ENCODE data around the gene EDIL3. TPM values are rescaled to one million over a fixed set of nuclear protein-coding genes. Genes with fewer than 3 reads are reported as not detected.

EDIL3 gene
- total RNA-seq, 6 donors from 2014 or later = 14.7 to 40.1 (median 17.7) TPM

- no peaks in the 10 kb centered on the region for H3K9me3 ChIP-seq
- no peak for TF ChIP-seq CTCF (IDR thresholded peaks at IDR 0.05)
- TF ChIP-seq EP300 (IDR thresholded peaks at IDR 0.05) = no peak
- H3K36me3 ChIP-seq = no peaks in the 10 kb centered on the region
- no peaks in the 10 kb centered on the region for H3K4me1 ChIP-seq
- H3K27me3 ChIP-seq = no peaks in the 10 kb centered on the region
- ATAC-seq (ENCODE audit: low FRiP score in 2 of 2) (peak in 1 of 2 donors; percentile 47), DNase-seq (no peak)
- 39 to 51% methylated on average over 4 of the region's 4 CpGs for WGBS, 2 donors
- no peak overlapping the region for H3K27ac ChIP-seq
- H3K4me3 ChIP-seq = no peak overlapping the region
Measured at GRCh38 chr5:83919071-83920041, 465.3 kb downstream of the EDIL3 start.

GRCh38 chr5:83917261-83917908, 467.3 kb downstream of the EDIL3 start:
- DNase-seq = no peak
- WGBS, 2 donors = 67 to 87% methylated on average over 4 of the region's 4 CpGs
- TF ChIP-seq POLR2A (IDR thresholded peaks at IDR 0.05) = no peak
- no peak for TF ChIP-seq EP300 (IDR thresholded peaks at IDR 0.05)
- TF ChIP-seq CTCF (IDR thresholded peaks at IDR 0.05) = no peak
- no peak for TF ChIP-seq POLR2AphosphoS5 (IDR thresholded peaks at IDR 0.05)
- Histone ChIP-seq H3K4me1 (no peaks in the 10 kb centered on the region), H3K9me3 (no peaks in the 10 kb centered on the region), H3K27ac (no peak overlapping the region), H3K36me3 (no peaks in the 10 kb centered on the region), H3K4me3 (no peak overlapping the region), H3K27me3 (no peaks in the 10 kb centered on the region)
- no peak for ATAC-seq (ENCODE audit: low FRiP score in 2 of 2)

GRCh38 chr5:83914662-83915418, 469.8 kb downstream of the EDIL3 start:
- no peak for TF ChIP-seq POLR2A (IDR thresholded peaks at IDR 0.05)
- TF ChIP-seq POLR2AphosphoS5 (IDR thresholded peaks at IDR 0.05) = no peak
- no peak for TF ChIP-seq CTCF (IDR thresholded peaks at IDR 0.05)
- no peak for TF ChIP-seq EP300 (IDR thresholded peaks at IDR 0.05)
- Histone ChIP-seq H3K36me3 (no peaks in the 10 kb centered on the region), H3K9me3 (no peaks in the 10 kb centered on the region), H3K4me1 (no peaks in the 10 kb centered on the region), H3K4me3 (no peak overlapping the region), H3K27me3 (no peaks in the 10 kb centered on the region), H3K27ac (no peak overlapping the region)
- no peak for DNase-seq
- 81 to 84% methylated on average over 4 of the region's 4 CpGs for WGBS, 2 donors
- no peak for ATAC-seq (ENCODE audit: low FRiP score in 2 of 2)

- Histone ChIP-seq H3K27me3 (no peaks in the 10 kb centered on the region), H3K27ac (no peak overlapping the region), H3K4me3 (no peak overlapping the region), H3K9me3 (no peaks in the 10 kb centered on the region), H3K4me1 (no peaks in the 10 kb centered on the region), H3K36me3 (no peaks in the 10 kb centered on the region)
- 17 to 23% methylated on average over 4 of the region's 4 CpGs for WGBS, 2 donors
- ATAC-seq (ENCODE audit: low FRiP score in 2 of 2) (no peak), DNase-seq (no peak)
- TF ChIP-seq POLR2AphosphoS5 (IDR thresholded peaks at IDR 0.05) = no peak
- no peak for TF ChIP-seq EP300 (IDR thresholded peaks at IDR 0.05)
- no peak for TF ChIP-seq POLR2A (IDR thresholded peaks at IDR 0.05)
- no peak for TF ChIP-seq CTCF (IDR thresholded peaks at IDR 0.05)
Measured at GRCh38 chr5:83914199-83914598, 470.5 kb downstream of the EDIL3 start.

Measured in upper lobe of left lung (tissue), 6 donors.